OCI-LY3 (cell line): ENCODE measurements around the gene SLCO4A1.

Source experiments
- EZH2phosphoT487 ChIP-seq: fragments of 200-600 bp; shearing (Covaris generic); IDR thresholded peaks from 2 replicates; pipeline ENCODE4 v1.6.1; 2018; ENCODE audit warnings: antibody characterized with exemption, mixed run types, low read depth
- TF ChIP-seq, protein P1 (sequence below): fragments of 200-600, 300-600 bp; sonication (generic); IDR thresholded peaks from 2 replicates; pipeline ENCODE4 v1.5.1; 2014; ENCODE audit warnings: antibody characterized with exemption, low read length, low read depth

DNA sequence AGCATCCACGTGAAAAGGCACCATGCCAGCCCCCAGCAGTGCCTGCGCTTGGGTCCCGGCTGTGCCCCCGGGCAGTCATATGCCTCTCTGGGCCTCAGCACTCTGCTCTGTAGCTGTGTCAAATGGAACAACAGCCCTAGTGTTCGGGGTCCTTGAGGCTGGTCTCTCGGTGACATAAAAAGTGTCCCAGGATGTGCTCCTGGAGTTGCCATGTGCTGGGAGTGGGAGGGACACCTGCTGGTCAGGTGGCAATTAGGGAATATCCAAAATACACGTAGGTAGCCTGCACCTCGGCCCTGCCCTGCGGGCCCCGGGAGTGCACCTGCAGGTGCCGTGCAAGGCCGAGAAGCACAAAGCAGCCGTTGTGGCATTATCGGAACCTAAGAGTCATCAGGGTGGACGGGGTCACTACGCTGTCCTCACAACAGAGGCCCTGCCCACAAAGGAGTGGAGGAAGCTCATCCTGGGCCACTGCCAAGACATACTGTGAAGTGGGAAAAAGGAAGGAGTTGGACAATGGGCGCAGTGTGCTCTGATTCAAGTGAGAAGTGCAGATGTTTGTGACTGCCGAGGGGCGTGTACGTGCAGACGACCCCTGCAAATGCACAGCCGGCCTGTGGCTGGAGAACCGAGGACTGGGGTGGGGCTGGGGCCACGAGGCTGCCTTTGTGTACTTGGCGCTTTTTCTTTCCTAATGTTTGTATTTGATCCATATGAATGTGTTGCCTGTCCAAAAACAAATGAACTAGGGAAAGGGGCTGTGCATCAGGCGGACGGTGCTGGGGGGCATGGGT is 24.6 kb downstream of the SLCO4A1 start:
- TF ChIP-seq, protein P1, sequence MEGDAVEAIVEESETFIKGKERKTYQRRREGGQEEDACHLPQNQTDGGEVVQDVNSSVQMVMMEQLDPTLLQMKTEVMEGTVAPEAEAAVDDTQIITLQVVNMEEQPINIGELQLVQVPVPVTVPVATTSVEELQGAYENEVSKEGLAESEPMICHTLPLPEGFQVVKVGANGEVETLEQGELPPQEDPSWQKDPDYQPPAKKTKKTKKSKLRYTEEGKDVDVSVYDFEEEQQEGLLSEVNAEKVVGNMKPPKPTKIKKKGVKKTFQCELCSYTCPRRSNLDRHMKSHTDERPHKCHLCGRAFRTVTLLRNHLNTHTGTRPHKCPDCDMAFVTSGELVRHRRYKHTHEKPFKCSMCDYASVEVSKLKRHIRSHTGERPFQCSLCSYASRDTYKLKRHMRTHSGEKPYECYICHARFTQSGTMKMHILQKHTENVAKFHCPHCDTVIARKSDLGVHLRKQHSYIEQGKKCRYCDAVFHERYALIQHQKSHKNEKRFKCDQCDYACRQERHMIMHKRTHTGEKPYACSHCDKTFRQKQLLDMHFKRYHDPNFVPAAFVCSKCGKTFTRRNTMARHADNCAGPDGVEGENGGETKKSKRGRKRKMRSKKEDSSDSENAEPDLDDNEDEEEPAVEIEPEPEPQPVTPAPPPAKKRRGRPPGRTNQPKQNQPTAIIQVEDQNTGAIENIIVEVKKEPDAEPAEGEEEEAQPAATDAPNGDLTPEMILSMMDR: no peak
- TF ChIP-seq EZH2phosphoT487: no peak
